NCI-H524 treated with DMSO at 0.1 percent for 48 hours (cell line): ENCODE results near the gene DTX2.
"Not testable (repeated sequence)": the region's sequence is repeated elsewhere in the genome, so short reads cannot be mapped to it uniquely, and the experiment has no call there.

ENCODE experiments used
- DNase-seq: peaks from one replicate; lab custom pipeline; 2025; lab: John Stamatoyannopoulos, UW

Gene DTX2

GRCh38 chr7:76492139-76492538, 30.6 kb downstream of the DTX2 start:
- DNase-seq = not testable (repeated sequence)

GRCh38 chr7:76495717-76496116, 34.2 kb downstream of the DTX2 start:
- DNase-seq = not testable (repeated sequence)

GRCh38 chr7:76497918-76498582, 36.5 kb downstream of the DTX2 start:
- DNase-seq = not testable (repeated sequence)

DNA sequence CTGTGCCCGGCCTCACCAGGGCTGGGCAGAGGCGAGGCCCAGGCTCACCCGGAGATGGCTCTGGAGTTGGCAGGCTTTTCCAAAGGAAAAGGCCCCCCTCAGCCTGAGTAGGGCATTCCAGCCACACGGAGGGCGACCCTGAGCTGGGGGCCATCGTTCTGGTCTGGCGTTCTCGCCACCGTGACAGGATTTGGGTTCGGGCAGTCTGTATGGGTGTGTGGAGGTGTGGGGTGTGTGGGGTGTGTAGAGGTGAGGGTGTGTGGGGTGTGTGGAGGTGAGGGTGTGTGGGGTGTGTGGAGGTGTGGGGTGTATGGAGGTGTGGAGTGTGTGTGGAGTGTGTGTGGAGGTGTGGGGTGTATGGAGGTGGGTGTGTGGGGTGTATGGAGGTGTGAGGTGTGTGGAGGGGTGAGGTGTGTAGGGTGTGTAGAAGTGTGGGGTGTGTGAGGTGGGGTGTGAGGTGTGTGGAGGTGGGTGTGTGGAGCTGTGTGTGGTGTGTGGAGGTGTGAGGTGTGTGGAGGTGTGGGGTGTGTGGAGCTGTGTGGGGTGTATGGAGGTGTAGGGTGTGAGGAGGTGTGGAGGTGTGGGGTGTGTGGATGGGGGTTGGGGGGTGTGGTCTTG, 37.2 kb downstream of the DTX2 start:
- DNase-seq = not testable (repeated sequence)

- not testable (repeated sequence) for DNase-seq
These were observed 37.9 kb downstream of the DTX2 start for GRCh38 chr7:76499201-76499923.

DNA sequence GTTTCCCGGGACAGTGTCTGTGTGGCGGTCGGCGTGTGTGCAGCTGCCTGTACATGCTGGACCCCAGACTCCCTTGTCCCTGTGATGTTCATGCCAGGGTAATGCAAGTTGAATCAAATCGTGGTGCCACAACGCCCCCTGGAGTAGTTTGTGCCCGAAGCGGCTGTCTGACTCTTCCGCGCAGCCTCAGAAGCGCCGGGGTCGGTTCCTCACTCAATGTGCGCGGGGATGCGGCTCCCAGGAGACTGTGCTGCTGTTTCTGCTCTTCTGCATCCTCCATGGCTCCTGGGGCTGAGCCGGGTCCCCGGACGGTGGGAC, 38.4 kb downstream of the DTX2 start:
- not testable (repeated sequence) for DNase-seq

GRCh38 chr7:76502224-76502623, 40.7 kb downstream of the DTX2 start:
- not testable (repeated sequence) for DNase-seq

GRCh38 chr7:76502836-76503235, 41.3 kb downstream of the DTX2 start:
- not testable (repeated sequence) for DNase-seq

GRCh38 chr7:76503244-76503643, 41.7 kb downstream of the DTX2 start:
- not testable (repeated sequence) for DNase-seq

DNA sequence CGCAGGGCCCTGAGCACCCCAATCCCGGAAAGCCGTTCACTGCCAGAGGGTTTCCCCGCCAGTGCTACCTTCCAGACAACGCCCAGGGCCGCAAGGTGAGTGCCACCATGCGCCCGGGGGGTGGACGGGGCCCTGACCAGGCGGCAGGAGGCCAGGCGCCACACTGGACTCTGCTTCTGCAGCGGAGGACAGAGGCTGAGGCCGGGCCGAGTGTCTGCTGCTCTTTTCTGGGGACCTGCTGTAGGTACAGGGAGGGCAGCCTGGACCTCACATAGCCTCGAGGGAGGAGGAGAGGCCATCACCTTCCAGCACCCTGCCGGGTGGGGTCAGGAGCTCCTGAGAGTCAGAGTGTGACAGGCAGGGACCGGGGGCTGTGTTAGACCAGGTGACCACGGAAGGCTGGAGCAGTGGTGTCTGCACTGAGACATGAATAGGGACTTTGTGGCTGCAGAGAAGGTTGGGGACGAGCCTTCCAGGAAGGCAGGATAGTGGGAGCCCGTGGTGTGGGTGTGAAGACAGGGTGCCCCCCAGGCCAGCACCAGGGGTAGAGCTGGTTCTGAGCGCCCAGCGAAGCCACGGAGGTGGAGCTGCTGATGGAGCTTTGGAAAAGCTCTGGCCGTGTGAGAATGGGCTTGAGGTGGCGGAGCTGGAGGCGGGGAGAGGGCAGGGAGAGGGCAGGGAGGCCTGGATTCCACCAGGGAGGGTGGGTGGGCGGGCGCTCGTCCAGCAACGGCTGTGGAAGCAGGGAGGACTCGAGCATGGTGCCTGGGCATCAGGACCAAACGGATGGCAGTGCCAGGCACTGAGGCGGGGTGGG, 43.0 kb downstream of the DTX2 start:
- DNase-seq = not testable (repeated sequence)

GRCh38 chr7:76505168-76506080, 43.9 kb downstream of the DTX2 start:
- DNase-seq = no peak

GRCh38 chr7:76506081-76506440, 44.6 kb downstream of the DTX2 start:
- DNase-seq = no peak

- not testable (repeated sequence) for DNase-seq
These were observed 45.1 kb downstream of the DTX2 start for GRCh38 chr7:76506643-76507042.

- no peak for DNase-seq
These were observed 46.4 kb downstream of the DTX2 start for GRCh38 chr7:76507723-76508406.

DNA sequence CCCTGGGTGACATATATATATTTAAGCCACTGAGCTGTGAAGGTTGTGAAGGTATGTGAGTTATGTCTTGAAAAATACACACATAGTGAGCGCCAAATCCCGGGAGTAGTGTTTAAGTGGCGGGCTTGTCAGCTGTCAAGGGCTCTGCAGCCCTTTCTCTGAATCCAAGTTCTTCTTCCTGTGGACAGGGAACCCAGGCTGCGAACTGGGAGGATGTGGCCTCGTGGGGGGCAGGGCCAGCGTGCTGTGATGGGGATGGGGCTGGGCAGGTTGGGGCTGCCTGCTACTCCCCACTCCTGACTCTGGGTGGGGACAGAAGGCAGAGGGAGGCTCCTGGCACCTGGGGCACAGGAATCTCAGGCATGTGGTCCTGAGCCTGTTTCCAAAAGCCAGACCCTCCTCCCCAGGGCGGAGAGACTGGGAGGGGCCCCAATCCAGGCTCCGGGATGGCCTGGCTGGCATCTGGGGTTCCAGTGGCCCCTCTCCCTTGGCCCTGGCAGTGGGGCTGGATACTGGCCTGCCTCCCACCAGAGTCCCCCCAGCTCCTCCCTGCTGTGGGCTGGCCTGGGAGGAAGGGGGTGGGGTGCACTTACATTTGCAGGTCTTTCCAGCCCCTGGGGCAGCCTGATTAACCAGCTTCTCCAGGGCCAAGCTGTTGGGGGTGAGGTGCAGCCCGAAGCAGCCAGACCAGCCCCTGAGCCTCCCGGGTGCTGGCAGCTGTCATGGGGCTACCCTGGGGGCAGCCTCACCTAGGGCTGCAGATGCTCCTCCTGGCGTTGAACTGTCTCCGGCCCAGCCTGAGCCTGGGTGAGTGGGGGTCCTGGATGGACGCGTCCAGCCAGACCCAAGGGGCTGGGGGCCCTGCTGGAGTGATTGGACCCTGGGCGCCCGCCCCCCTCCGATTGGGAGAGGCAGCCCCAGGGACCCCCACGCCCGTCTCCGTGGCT, 48.7 kb downstream of the DTX2 start, which contains the start of gene UPK3B:
TSS of gene UPK3B (plus strand) at position 622 of the 947 bp plus-strand sequence. CDS start at position 723, 101 bp downstream.
- DNase-seq = no peak

DNA sequence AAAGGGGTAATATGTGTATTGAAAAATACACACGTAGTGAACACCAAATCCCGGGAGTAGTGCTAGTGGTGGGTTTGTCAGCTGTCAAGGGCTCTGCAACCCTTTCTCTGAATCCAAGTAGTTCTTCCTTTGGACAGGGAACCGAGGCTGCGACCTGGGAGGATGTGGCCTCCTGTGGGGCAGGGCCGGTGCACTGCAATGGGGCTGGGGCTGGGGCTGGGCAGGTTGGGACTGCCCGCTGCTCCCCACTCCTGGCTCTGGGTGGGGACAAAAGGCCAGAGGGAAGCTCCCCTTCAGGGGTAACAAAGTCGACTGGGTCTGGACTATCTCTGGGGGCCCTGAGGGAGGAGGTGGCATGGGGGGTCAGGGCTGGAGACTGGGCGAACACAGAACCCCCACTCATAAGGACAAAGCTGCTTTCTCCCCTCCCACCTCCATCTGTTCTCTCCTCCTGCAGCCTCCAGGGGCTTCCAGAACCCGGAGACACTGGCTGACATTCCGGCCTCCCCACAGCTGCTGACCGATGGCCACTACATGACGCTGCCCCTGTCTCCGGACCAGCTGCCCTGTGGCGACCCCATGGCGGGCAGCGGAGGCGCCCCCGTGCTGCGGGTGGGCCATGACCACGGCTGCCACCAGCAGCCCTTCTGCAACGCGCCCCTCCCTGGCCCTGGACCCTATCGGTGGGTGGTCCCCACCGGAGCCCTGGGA, 49.8 kb downstream of the DTX2 start:
- DNase-seq = not testable (repeated sequence)

GRCh38 chr7:76511911-76512885, 50.7 kb downstream of the DTX2 start:
- not testable (repeated sequence) for DNase-seq
